HG02763 (cell line): Measurements from ENCODE around the gene BCOR.

ENCODE experiments used
- ATAC-seq: cut with Tn5 transposase; IDR thresholded peaks from one replicate; pipeline ENCODE4 v1.9.1; 2021; ENCODE audit warnings: mild to moderate bottlenecking, moderate library complexity; ENCODE audit not compliant: unreplicated experiment

Gene BCOR

GRCh38 chrX:40097504-40098263 lies at the start of gene BCOR:
Gene BCOR, minus strand, starts transcription at chrX:40097958. Its CDS starts 20,029 bp downstream, at chrX:40077929.
- no peak for ATAC-seq

- no peak for ATAC-seq
Measured at GRCh38 chrX:40147126-40147952, 49.6 kb upstream of the BCOR start.

- ATAC-seq: no peak
Measured at GRCh38 chrX:40146262-40147125, 48.7 kb upstream of the BCOR start.

GRCh38 chrX:40145923-40146261 lies 48.1 kb upstream of the BCOR start:
- ATAC-seq: no peak

GRCh38 chrX:40145001-40145922 lies 47.5 kb upstream of the BCOR start:
- ATAC-seq: no peak

GRCh38 chrX:40144576-40144975 lies 46.8 kb upstream of the BCOR start:
- no peak for ATAC-seq

- ATAC-seq: no peak
Measured at GRCh38 chrX:40143987-40144386, 46.2 kb upstream of the BCOR start.

- ATAC-seq: no peak
Measured at GRCh38 chrX:40143001-40143400, 45.2 kb upstream of the BCOR start.

- no peak for ATAC-seq
Measured at GRCh38 chrX:40142417-40142816, 44.7 kb upstream of the BCOR start.

- no peak for ATAC-seq
Measured at GRCh38 chrX:40140706-40141499, 43.1 kb upstream of the BCOR start.

- ATAC-seq: no peak
Measured at GRCh38 chrX:40132751-40133150, 35.0 kb upstream of the BCOR start.

- ATAC-seq: no peak
Measured at GRCh38 chrX:40131654-40132337, 34.0 kb upstream of the BCOR start.

GRCh38 chrX:40130207-40130606 lies 32.4 kb upstream of the BCOR start:
- ATAC-seq: no peak

GRCh38 chrX:40127052-40127451 lies 29.3 kb upstream of the BCOR start:
- ATAC-seq: no peak

GRCh38 chrX:40122487-40122886 lies 24.7 kb upstream of the BCOR start:
- no peak for ATAC-seq

GRCh38 chrX:40121618-40122017 lies 23.9 kb upstream of the BCOR start:
- no peak for ATAC-seq

GRCh38 chrX:40120838-40121580 lies 23.3 kb upstream of the BCOR start:
- ATAC-seq: no peak

GRCh38 chrX:40117715-40118285 lies 20.0 kb upstream of the BCOR start:
- ATAC-seq: no peak
